NCI-H1930 (cell line): Measurements from ENCODE around the gene GPC6.
"Not testable (repeated sequence)": the region's sequence is repeated elsewhere in the genome, so short reads cannot be mapped to it uniquely, and the experiment has no call there.

Experiments
- DNase-seq, 2 experiments: peaks; one replicate each; lab custom pipeline; 2025; lab: John Stamatoyannopoulos, UW

GPC6 gene

DNA sequence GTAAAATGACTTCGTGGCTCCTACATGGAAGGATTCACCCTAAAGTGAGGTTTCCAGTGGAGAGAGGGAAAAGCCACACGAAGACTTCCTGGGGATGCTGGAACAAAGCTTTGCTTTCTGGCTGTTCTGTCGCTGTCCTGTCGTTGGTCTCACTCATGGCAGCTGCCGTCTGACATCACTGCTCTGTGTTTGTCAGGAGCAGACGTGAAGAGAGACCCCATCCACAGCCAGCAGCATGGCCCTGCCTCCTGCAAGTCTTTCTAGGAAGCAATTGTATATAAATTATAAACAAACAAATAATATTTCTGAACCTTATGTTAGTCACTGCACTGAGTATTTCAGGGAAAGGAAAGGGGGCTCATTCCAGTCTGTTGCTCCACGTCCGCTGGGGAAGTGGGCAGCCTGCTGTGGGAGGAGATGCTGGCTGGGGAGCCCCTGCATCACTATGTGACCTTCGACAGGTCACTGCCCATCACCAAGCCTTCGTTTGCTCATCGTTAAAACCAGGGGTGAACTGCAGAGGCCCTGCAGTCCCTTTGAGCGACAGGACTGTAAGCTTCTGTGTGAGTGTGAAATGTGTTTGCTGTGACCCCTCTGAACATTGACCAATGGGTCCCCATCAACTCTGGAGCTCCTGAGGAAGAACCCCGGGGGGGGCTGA, 1101.9 kb downstream of the GPC6 start:
- DNase-seq: no peak

DNA sequence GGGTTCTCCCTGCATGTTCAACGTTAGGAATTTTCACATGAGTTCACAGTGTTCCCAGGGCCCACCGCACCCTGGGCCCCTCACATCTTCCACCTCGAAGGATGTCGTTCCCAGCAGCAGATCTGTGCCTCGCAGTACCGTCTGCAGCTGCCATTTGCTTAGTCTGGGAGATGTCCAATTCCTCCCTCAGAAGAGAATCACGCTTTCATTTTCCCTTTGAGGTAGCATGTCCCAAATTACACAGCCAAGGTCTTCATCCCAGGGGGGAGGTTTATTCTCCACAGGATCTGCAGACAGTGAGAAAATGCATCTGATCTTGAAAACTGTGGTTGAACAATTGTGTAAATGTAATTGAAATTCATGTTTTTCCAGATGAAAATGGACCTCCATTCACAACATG, 1102.7 kb downstream of the GPC6 start:
- no peak for DNase-seq

DNA sequence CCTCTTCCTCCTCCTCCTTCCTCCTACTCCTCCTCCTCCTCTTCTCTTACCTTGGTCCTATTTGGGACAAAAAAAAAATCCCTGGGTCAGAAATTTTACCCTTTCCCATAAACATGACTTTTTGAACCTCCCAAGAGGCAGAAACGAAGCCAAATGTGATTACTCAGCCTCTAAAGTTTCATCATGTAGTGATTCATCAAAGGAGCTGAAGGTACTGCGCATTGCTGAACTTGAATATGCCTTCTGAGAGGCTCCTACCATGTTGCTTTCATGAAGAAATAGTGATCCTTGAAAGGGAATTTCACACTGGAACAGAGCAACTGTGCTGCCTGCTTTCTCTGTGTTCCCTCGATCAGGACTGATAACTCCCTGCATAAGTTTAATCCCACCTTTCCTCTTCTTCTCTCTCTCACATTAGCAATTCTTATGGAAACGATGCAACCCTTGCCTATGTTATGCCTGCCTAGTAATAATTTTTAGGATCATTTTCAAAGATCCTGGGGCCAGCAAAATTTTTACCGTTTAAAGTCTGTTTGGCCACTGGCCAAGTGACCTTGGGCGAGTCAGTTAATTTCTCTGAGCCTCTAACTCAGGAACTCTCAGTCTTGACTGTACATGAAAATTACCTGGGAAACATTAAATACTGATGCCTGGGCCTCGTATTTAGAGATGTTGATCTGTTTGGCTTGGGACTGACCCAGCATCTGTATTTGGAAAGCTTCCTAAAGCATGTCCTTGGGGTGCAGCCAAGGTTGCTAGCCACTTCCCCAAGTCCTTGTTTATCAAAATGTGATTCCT, 1103.3 kb downstream of the GPC6 start:
- no peak for DNase-seq

DNA sequence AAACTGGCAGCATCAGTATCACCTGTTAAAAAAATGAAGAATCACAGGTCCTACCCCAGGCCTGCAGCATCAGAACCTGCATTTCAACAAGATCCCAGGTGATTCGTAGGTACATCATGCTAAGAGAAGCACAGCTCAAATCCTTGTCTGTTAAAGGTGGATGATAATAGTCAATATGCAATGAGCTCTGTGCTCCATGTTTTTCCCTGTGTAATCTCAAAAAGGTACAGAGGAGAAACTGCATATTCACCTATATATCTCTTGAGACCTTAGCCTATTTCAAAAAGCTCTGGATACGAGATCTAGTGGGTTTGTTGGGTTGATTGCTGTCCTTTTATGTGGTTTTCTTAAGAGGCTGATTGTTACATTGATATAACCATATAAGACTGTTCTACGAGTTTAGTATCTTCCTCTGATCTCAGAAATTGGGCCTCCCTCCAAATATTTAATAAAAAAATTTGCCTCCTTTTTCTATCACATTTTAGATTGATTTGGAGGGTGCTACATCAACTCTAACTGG, 1104.0 kb downstream of the GPC6 start:
- no peak for DNase-seq

DNA sequence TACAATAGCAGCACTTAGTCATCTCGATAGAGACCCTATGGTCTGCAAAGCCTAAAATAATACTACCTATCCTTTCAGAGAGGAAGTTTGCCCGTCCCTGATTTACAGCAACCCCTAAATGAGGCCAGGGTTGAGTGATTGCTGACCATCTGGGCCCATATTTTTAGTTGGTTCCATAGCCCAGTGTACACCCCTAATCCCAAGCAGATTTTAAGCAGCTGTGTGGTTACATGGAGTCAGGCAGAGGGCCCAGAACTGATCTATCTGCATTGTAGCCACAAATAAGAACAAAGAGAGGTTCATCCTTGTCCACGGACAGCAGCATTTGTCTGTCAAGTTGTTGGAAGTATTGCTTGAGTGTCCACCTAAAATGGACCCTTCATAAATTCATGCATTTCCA, 1104.7 kb downstream of the GPC6 start:
- DNase-seq: no peak

GRCh38 chr13:94332359-94333096, 1105.9 kb downstream of the GPC6 start:
- DNase-seq: no peak

DNA sequence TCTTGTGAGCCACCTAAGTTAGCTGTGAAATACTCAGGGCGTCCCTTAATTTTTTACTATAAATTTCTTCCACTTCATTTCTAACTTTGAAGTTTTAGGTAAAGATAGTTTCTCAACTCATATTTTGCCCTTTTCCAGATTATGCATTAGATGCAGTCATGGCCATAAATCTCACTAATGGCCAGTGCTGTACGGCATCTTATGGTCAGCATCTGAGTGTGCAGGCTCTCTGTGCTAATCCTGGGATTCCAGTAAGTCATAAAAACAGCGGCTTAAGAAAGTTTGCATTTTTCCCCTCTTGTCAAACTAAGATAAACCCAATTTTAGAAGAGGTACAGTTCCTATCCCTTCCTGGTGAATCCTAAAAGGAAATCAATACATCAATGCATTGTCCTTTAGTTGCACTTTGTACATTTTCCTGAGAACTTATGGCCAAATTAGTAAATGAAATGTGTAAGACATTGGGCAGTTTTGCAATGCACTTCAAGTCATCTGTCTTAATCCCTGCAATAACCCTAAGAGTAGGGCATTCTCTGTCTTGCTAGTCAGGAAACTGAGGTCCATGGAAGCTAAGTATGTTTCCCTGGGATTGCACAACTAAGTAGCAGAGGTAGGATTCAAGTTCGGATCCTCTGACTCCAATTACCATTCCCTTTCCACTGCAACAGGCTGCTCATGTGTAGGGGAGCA, 1106.7 kb downstream of the GPC6 start:
- DNase-seq: no peak

GRCh38 chr13:94335761-94336526, 1109.3 kb downstream of the GPC6 start:
- DNase-seq: no peak

DNA sequence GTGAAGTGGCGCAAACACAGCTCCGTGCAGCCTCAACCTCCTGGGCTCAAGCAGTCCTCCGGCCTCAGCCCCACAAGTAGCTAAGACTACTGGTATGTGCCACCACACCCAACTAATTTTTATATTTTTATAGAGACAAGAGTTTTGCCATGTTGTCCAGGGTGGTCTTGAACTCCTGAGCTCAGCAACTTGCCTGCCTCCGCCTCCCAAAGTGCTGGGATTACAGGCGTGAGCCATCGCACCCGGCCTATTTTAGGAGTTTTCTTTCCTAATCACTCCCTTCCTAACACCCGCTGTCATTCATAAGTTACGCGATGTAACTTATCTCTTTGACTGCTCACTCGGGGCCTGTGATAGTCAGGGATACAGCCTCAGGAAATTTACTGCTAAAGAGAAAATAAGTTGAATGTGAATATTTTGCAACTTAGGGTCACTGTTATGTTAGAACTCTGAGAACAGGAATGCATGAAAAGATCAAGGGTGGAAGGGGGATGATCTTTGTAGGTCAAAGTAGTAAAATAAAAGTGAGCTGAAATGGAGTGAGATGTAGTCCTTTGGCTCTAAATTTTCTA, 1112.6 kb downstream of the GPC6 start:
- no peak for DNase-seq

GRCh38 chr13:94342436-94343242, 1116.0 kb downstream of the GPC6 start:
- DNase-seq: no peak

DNA sequence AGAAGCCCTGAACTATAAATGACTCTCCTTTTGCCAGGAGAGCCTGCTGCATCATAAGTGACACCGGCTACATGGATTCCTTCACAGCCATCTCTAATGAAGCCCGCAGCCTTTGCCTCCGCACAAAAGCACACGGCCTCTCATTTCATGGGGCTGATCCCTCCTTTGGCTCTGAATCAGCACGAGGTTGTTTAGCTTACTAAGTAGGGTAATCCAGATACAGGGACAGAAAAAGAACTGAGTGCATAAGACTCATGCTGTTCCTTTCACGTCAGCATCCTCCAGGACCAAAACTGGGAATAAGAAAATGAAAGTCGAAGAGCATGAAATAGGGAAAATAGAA, 1116.6 kb downstream of the GPC6 start:
- DNase-seq: no peak

- DNase-seq: not testable (repeated sequence)
Measured at GRCh38 chr13:94343687-94344086, 1117.1 kb downstream of the GPC6 start.

DNA sequence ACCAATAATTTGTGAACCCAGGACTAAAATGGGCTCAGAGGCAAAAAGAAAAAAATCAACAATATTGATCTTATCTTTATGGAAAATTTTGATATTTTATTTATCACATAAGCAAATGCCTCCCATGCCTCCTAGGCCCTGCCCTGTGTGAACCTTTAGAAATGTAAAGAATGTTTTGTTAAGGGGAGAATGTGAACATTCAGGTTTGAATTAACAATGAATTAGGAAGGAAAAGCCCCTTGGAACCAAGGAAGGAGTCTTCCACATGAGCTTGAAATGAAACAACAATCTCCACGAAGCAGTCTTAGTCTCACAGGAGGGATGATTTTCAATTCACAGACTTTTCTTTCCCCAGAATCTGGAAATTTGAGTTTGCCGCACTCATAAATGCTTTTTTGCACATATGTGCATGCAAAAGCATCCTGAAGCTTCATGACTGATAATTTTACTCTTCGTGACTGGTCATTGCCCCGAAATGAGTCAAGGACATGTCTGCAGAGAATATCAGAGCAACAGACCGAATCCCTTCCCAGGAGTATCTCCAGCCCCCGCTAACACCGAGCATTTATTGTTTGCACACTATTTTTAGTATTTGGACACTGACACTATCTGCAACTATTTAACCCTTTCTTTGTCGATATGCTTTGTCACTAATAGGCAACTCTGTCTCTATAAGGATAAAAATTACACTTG, 1117.7 kb downstream of the GPC6 start:
- DNase-seq: no peak

- DNase-seq: no peak
Measured at GRCh38 chr13:94345374-94346195, 1119.0 kb downstream of the GPC6 start.

DNA sequence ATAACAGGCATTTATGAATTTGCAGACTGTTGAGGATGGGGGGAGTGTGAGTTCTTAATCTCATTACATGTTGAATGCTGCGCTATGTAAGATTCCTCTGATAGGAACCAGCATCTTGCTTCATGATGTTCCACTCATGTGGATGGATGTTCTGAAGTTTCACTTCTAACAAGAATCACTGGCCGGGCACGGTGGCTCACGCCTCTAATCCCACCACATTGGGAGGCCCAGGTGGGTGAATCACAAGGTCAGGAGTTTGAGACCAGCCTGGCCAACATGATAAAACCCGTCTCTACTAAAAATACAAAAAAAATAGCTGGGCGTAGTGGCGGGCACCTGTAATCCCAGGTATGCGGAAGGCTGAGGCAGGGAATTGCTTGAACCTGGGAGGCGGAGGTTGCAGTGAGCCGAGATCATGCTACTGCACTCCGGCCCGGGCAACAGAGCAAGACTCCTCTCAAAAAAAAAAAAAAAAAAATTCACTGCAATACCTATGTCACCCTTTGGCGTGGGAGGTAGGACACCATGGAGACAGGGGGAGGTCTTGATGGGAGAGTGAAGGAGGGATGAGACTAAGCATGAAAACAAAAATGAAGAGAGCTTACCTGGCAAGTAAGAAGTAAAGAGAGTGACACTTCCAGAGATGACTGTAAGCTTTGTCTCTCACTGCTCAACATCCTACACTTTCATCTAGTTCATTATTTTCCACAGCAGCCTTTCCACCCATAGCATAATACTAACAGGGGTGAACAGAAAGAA, 1119.8 kb downstream of the GPC6 start:
- no peak for DNase-seq

DNA sequence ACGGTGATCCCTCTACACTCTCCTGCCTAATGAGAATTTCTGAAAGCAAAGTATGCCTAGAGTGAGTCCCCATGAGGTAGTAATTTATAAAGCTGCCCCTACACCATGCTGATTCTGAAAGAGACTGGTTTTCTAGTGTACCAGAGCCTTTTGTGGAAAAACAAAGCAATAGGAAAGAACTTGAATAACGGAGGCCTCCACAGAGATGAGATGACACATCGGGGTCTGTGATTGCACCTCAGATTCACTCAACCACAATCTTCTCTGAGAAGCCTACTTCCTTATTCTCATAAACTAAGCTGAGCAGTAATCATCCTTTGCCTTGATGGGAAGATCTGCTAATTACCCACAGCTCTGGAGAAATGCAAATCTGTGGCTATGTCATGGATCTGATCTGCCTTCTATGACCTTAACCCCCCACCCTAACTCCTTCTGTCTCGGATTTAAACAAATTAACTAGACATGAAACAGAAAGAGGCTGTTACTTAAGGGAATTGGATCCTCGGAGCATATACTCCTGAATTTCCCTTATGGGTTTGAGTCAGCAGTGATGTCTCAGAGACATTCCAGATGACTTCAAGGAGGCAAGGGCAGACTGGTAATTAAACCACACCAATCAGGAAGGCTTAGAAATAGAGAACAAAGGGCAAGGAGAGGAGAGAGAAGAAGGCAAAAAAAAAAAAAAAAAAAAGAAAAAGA, 1124.8 kb downstream of the GPC6 start:
- no peak for DNase-seq

DNA sequence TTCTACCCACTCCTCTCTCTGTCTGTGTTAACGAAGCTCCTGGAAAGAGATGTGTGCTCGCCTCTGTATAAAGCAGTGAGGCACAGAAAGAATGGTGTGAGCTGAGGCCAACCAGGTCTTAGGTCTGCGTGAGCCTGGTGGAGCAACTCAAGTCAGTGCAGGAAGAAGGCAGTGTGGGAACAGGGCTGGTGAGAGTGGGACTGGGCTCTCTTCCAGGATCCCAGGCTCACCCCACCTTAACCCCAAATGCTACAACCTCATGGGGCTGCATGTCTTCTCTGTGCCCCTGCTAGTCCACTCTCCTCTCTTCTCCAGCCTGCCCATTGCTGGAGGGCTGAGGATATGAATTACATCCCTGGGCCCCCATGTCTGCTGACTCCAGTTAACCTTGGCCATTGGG, 1125.5 kb downstream of the GPC6 start:
- DNase-seq: no peak
